Neuronal stem cell (in vitro differentiated cells): Measurements from ENCODE around the gene PDZK1IP1.
"Not testable (repeated sequence)": the region's sequence is repeated elsewhere in the genome, so short reads cannot be mapped to it uniquely, and the experiment has no call there.

Source experiments
- DNase-seq: peaks from one replicate; pipeline ENCODE4 v3.0.0-alpha.2; 2013; ENCODE audit warnings: low spot score
- H2AFZ ChIP-seq: one replicate; pipeline ENCODE4 v1.6.1; 2013; ENCODE audit warnings: mild to moderate bottlenecking, low read length, inconsistent platforms
- H2AK5ac ChIP-seq: 2 replicates; pipeline ENCODE4 v1.6.1; 2013; ENCODE audit warnings: low read depth, mild to moderate bottlenecking, inconsistent platforms, low read length, moderate library complexity, mixed read lengths
- H2BK120ac ChIP-seq: 2 replicates; pipeline ENCODE4 v1.6.1; 2013; ENCODE audit warnings: low read depth, mild to moderate bottlenecking, inconsistent platforms, low read length, moderate library complexity, mixed read lengths
- H2BK12ac ChIP-seq: one replicate; pipeline ENCODE4 v1.6.1; 2013; ENCODE audit warnings: low read length, inconsistent platforms
- H2BK15ac ChIP-seq: 2 replicates; pipeline ENCODE4 v1.6.1; 2013; ENCODE audit warnings: mild to moderate bottlenecking, low read length, inconsistent platforms, mixed read lengths
- H2BK5ac ChIP-seq: one replicate; pipeline ENCODE4 v1.6.1; 2013; ENCODE audit warnings: inconsistent platforms, mild to moderate bottlenecking, low read length, moderate library complexity
- H3K14ac ChIP-seq: one replicate; pipeline ENCODE4 v1.6.1; 2013; ENCODE audit warnings: low read length, inconsistent platforms
- H3K18ac ChIP-seq: 2 replicates; pipeline ENCODE4 v1.6.1; 2013; ENCODE audit warnings: low read length, inconsistent platforms
- H3K23ac ChIP-seq: 2 replicates; pipeline ENCODE4 v1.6.1; 2013; ENCODE audit warnings: low read depth, mild to moderate bottlenecking, mixed read lengths, low read length, inconsistent platforms; ENCODE audit not compliant: poor library complexity
- H3K27ac ChIP-seq: replicated peaks from 3 replicates; pipeline ENCODE4 v1.5.1; 2013; ENCODE audit warnings: low read length, inconsistent platforms
- H3K27me3 ChIP-seq, 3 experiments: 2 replicates each; pipeline ENCODE4 v1.6.1; 2013; ENCODE audit warnings: low read length in 3 of 3, mild to moderate bottlenecking in 2 of 3, inconsistent platforms in 1 of 3, low read depth in 1 of 3, mixed read lengths in 1 of 3, moderate library complexity in 1 of 3; ENCODE audit not compliant: control insufficient read depth in 3 of 3, insufficient read depth in 3 of 3
- H3K36me3 ChIP-seq, 2 donors: replicated peaks in 1 of 2; 2 replicates each; pipeline ENCODE4 v1.6.1; 2013; ENCODE audit warnings: low read length in 2 of 2; ENCODE audit not compliant: control insufficient read depth in 2 of 2, insufficient read depth in 2 of 2
- H3K4ac ChIP-seq: 2 replicates; pipeline ENCODE4 v1.6.1; 2013; ENCODE audit warnings: inconsistent platforms, mild to moderate bottlenecking, low read length, moderate library complexity
- H3K4me1 ChIP-seq, 2 donors: 1 replicate in 1 of 2; 2 replicates in 1 of 2; pipeline ENCODE4 v1.6.1; 2013; ENCODE audit warnings: low read length in 2 of 2, low read depth in 1 of 2; ENCODE audit not compliant: control insufficient read depth in 2 of 2, insufficient read depth in 1 of 2
- H3K4me2 ChIP-seq: one replicate; pipeline ENCODE4 v1.6.1; 2013; ENCODE audit warnings: mild to moderate bottlenecking, low read length, inconsistent platforms; ENCODE audit not compliant: insufficient read depth, poor library complexity, severe bottlenecking
- H3K4me3 ChIP-seq, 2 donors: 2 replicates each; pipeline ENCODE4 v1.5.1; 2013; ENCODE audit warnings: low read length in 2 of 2, mild to moderate bottlenecking in 2 of 2, inconsistent platforms in 1 of 2, moderate library complexity in 1 of 2
- H3K79me1 ChIP-seq: one replicate; pipeline ENCODE4 v1.6.1; 2013; ENCODE audit warnings: low read depth, mild to moderate bottlenecking, inconsistent platforms, low read length, moderate library complexity
- H3K9ac ChIP-seq: one replicate; pipeline ENCODE4 v1.6.1; 2013; ENCODE audit warnings: mild to moderate bottlenecking, low read depth, low read length, inconsistent platforms; ENCODE audit not compliant: poor library complexity
- H3K9me3 ChIP-seq, 2 donors: replicated peaks in 1 of 2; 2 replicates each; pipeline versions ENCODE3 to v1.6.1; 2013; ENCODE audit warnings: low read length in 2 of 2, mild to moderate bottlenecking in 2 of 2, inconsistent platforms in 1 of 2, low read depth in 1 of 2, mixed read lengths in 1 of 2, moderate library complexity in 1 of 2; ENCODE audit not compliant: control insufficient read depth in 2 of 2, insufficient read depth in 1 of 2
- H4K8ac ChIP-seq: one replicate; pipeline ENCODE4 v1.6.1; 2013; ENCODE audit warnings: low read depth, mild to moderate bottlenecking, inconsistent platforms, low read length, moderate library complexity
- H4K91ac ChIP-seq: one replicate; pipeline ENCODE4 v1.6.1; 2013; ENCODE audit warnings: low read length, low read depth, mild to moderate bottlenecking, inconsistent platforms; ENCODE audit not compliant: poor library complexity
- WGBS, 2 donors: extraction: QIAGEN DNeasy Blood & Tissue Kit; methylation state at CpG; one replicate each; pipeline ENCODE4 v1.1.7; 2013; ENCODE audit warnings: missing lambda C conversion rate in 2 of 2, mixed read lengths in 1 of 2; ENCODE audit not compliant: insufficient read length in 2 of 2, insufficient replicate concordance in 1 of 2; ENCODE audit errors: extremely low coverage in 2 of 2; 5-methylcytosine and 5-hydroxymethylcytosine counted together

Gene PDZK1IP1

GRCh38 chr1:47161298-47162040 lies 28.4 kb downstream of the PDZK1IP1 start:
- no peak overlapping the region for H2AFZ ChIP-seq
- no peak overlapping the region for H2BK12ac ChIP-seq
- H2AK5ac ChIP-seq, result no peak overlapping the region
- no CpG with 5 or more reads among the region's 5 CpGs for WGBS, 2 donors
- no peak overlapping the region for H3K23ac ChIP-seq
- no peak overlapping the region for H3K4me3 ChIP-seq
- H2BK15ac ChIP-seq, result no peak overlapping the region
- no peak overlapping the region for H4K91ac ChIP-seq
- DNase-seq, result no peak
- H3K18ac ChIP-seq, result no peak overlapping the region
- no peaks in the 10 kb centered on the region for H3K4me1 ChIP-seq
- H3K79me1 ChIP-seq, result no peaks in the 10 kb centered on the region
- no peak overlapping the region for H3K27ac ChIP-seq
- no peak overlapping the region for H3K4me2 ChIP-seq
- H3K27me3 ChIP-seq, result no peaks in the 10 kb centered on the region
- H3K9me3 ChIP-seq, result no peaks in the 10 kb centered on the region
- no peak overlapping the region for H3K4ac ChIP-seq
- no peak overlapping the region for H3K14ac ChIP-seq
- no peak overlapping the region for H2BK120ac ChIP-seq
- no peak overlapping the region for H3K9ac ChIP-seq
- no peaks in the 10 kb centered on the region for H3K36me3 ChIP-seq
- no peak overlapping the region for H4K8ac ChIP-seq
- no peak overlapping the region for H2BK5ac ChIP-seq

- Histone ChIP-seq H4K91ac (no peak overlapping the region), H3K9me3 (no peaks in the 10 kb centered on the region), H2BK12ac (no peak overlapping the region), H3K27me3 (no peaks in the 10 kb centered on the region), H3K4me3 (no peak overlapping the region), H4K8ac (no peak overlapping the region), H3K18ac (no peak overlapping the region), H3K27ac (no peak overlapping the region), H3K4ac (no peak overlapping the region), H3K4me2 (no peak overlapping the region), H3K36me3 (no peaks in the 10 kb centered on the region), H3K23ac (no peak overlapping the region), H3K9ac (no peak overlapping the region), H2AK5ac (no peak overlapping the region), H2BK5ac (no peak overlapping the region), H2AFZ (no peak overlapping the region), H2BK15ac (no peak overlapping the region), H3K14ac (no peak overlapping the region), H3K79me1 (no peaks in the 10 kb centered on the region), H2BK120ac (no peak overlapping the region), H3K4me1 (no peaks in the 10 kb centered on the region)
- no peak for DNase-seq
These were observed 29.1 kb downstream of the PDZK1IP1 start for GRCh38 chr1:47160716-47161115.

DNA sequence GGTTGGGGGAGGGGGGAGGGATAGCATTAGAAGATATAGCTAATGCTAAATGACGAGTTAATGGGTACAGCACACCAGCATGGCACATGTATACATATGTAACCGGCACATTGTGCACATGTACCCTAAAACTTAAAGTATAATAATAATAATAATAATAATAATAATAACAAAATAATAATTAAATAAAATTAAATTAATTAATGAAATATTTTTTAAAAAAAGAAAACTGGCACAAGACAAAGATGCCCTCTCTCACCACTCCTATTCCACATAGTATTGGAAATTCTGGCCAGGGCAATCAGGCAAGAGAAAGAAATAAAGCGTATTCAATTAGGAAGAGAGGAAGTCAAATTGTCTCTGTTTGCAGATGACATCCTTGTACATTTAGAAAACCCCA lies 31.9 kb downstream of the PDZK1IP1 start:
- not testable (repeated sequence) for H4K91ac ChIP-seq, DNase-seq, H2BK15ac ChIP-seq, H3K9ac ChIP-seq, H3K23ac ChIP-seq, H3K14ac ChIP-seq, H2BK120ac ChIP-seq, H2BK12ac ChIP-seq, H2AFZ ChIP-seq, H3K4me2 ChIP-seq, H3K4ac ChIP-seq, H2AK5ac ChIP-seq, H3K4me1 ChIP-seq, H3K27ac ChIP-seq, H2BK5ac ChIP-seq, H3K36me3 ChIP-seq, H3K27me3 ChIP-seq, H3K9me3 ChIP-seq, H4K8ac ChIP-seq, H3K4me3 ChIP-seq, H3K18ac ChIP-seq, H3K79me1 ChIP-seq
- no CpG with 5 or more reads among the region's 3 CpGs for WGBS, 2 donors

DNA sequence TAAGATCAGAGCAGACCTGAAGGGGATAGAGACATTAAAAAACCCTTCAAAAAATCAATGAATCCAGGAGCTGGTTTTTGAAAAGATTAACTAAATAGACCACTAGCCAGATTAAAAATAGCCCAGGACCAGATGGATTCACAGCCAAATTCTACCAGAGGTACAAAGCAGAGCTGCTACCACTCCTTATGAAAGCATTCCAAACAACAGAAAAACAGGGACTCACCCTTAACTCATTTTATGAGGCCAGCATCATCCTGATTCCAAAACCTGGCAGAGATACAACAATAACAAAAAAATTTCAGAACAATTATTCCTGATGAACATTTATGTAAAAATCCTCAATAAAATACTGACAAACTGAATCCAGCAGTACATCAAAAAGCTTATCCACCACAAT lies 33.4 kb downstream of the PDZK1IP1 start:
- H3K27ac ChIP-seq, result not testable (repeated sequence)

More for the DNA sequence above, 33.4 kb downstream of the PDZK1IP1 start:
- not testable (repeated sequence) for H2BK12ac ChIP-seq, H3K14ac ChIP-seq, H2BK15ac ChIP-seq, DNase-seq, H2BK120ac ChIP-seq, H2BK5ac ChIP-seq, H3K23ac ChIP-seq, H2AFZ ChIP-seq, H3K4me2 ChIP-seq, H3K4ac ChIP-seq, H3K9me3 ChIP-seq, H3K4me3 ChIP-seq, H3K79me1 ChIP-seq, H4K91ac ChIP-seq, H3K4me1 ChIP-seq, H3K27me3 ChIP-seq, H3K18ac ChIP-seq, H2AK5ac ChIP-seq, H3K36me3 ChIP-seq, H4K8ac ChIP-seq, H3K9ac ChIP-seq
